GM12878 (cell line): ENCODE data around the gene PLD4. TPM values are rescaled to one million over a fixed set of nuclear protein-coding genes. Genes with fewer than 3 reads are reported as not detected.

Experiments used
- ASH2L ChIP-seq: fragments of 300-600, 200-600 bp; sonication (generic); IDR thresholded peaks from 2 replicates; pipeline ENCODE4 v1.6.1; 2017; ENCODE audit warnings: low read depth, mild to moderate bottlenecking, borderline replicate concordance
- CBX3 ChIP-seq: fragments of 200-600 bp; sonication (generic); IDR thresholded peaks from 2 replicates; pipeline ENCODE4 v1.6.1; 2016; ENCODE audit warnings: low read depth, borderline replicate concordance
- ELK1 ChIP-seq: IDR thresholded peaks from 2 replicates; pipeline ENCODE4 v1.6.1; 2012; ENCODE audit warnings: low read depth, low read length, improper control_type of control experiment
- ESRRA ChIP-seq: IDR thresholded peaks from 2 replicates; pipeline ENCODE4 v1.6.1; 2012; ENCODE audit warnings: mild to moderate bottlenecking, low read length, improper control_type of control experiment
- ETV6 ChIP-seq, 2 experiments: fragments of 450-650 bp in 1 of 2; IDR thresholded peaks in 1 of 2; conservative IDR thresholded peaks in 1 of 2; 2 replicates each; pipeline ENCODE4 v1.6.1; 2014; ENCODE audit warnings: antibody characterized with exemption in 1 of 2, borderline replicate concordance in 1 of 2, low read depth in 1 of 2, mild to moderate bottlenecking in 1 of 2, moderate library complexity in 1 of 2
- IKZF2 ChIP-seq, 2 experiments: fragments of 450-650 bp; IDR thresholded peaks; 2 replicates each; pipeline ENCODE4 v1.6.1; 2017; ENCODE audit warnings: mild to moderate bottlenecking in 2 of 2, moderate library complexity in 2 of 2
- NFIC ChIP-seq: IDR thresholded peaks from 2 replicates; pipeline ENCODE4 v1.6.1; 2012; ENCODE audit warnings: low read depth, mild to moderate bottlenecking, inconsistent platforms, low read length, moderate library complexity
- PAX5 ChIP-seq: IDR thresholded peaks from 2 replicates; pipeline ENCODE4 v1.6.1; 2011; ENCODE audit warnings: low read depth, low read length, borderline replicate concordance
- POU2F2 ChIP-seq: IDR thresholded peaks from 3 replicates; pipeline ENCODE4 v1.6.1; 2011; ENCODE audit warnings: low read depth, mild to moderate bottlenecking, low read length, borderline replicate concordance
- PRDM15 ChIP-seq: fragments of 450-650 bp; formaldehyde crosslinking; IDR thresholded peaks from 2 replicates; pipeline ENCODE4 v1.4.0; 2020; ENCODE audit warnings: mild to moderate bottlenecking, moderate library complexity
- SPI1 ChIP-seq: IDR thresholded peaks from 2 replicates; pipeline ENCODE4 v1.6.1; 2011; ENCODE audit warnings: low read depth, mild to moderate bottlenecking, low read length, moderate library complexity, borderline replicate concordance; ENCODE audit not compliant: insufficient read depth
- SRF ChIP-seq, 2 experiments: IDR thresholded peaks; 2 replicates each; pipeline ENCODE4 v1.6.1; 2011; ENCODE audit warnings: low read depth in 2 of 2, low read length in 2 of 2, mild to moderate bottlenecking in 1 of 2, moderate library complexity in 1 of 2
- ZBED1 ChIP-seq: IDR thresholded peaks from 2 replicates; pipeline ENCODE4 v1.6.1; 2016; ENCODE audit warnings: borderline replicate concordance
- ZNF207 ChIP-seq: fragments of 450-650 bp; IDR thresholded peaks from 2 replicates; pipeline ENCODE4 v1.6.1; 2014; ENCODE audit warnings: antibody characterized with exemption, mild to moderate bottlenecking, borderline replicate concordance
- ZNF622 ChIP-seq: fragments of 450-650 bp; IDR thresholded peaks from 2 replicates; pipeline ENCODE4 v1.6.1; 2017; ENCODE audit warnings: mild to moderate bottlenecking, inconsistent platforms
- polyA plus RNA-seq, 11 experiments: library from polyadenylated mRNA; depleted of rRNA in 4 of 11; unstranded in 6 of 11; stranded (reverse) in 5 of 11; fragments of >200 nt; fragmentation: Nextera tagmentation in 4 of 11; fragmentation: Illumina TruSeq in 1 of 11; extraction: Ambion mirVana in 4 of 11; extraction: Trizol in 1 of 11; gene quantifications; 1 replicate in 1 of 11; 2 replicates in 10 of 11; pipeline versions ENCODE4 v1.2.1 to v1.2.3, GENCODE V29; 2011 to 2016; ENCODE audit warnings: inconsistent platforms in 2 of 11, missing spikeins in 2 of 11, low read depth in 1 of 11
- total RNA-seq, 4 experiments: library from RNA; depleted of rRNA in 3 of 4; stranded (reverse); fragments of >200 nt in 3 of 4; fragmentation: Illumina TruSeq in 1 of 4; extraction: Trizol in 1 of 4; gene quantifications; 2 replicates each; pipeline versions ENCODE4 v1.2.1 to v1.2.3, GENCODE V29; 2013 to 2021
- TF ChIP-seq, protein P1 (sequence below): fragments of 450-650 bp; IDR thresholded peaks from 2 replicates; pipeline ENCODE4 v1.6.1; 2017; ENCODE audit warnings: mild to moderate bottlenecking, moderate library complexity

PLD4 gene
- total and polyA plus RNA-seq, 10 of the 15 experiments (the other 5 are each of a cell fraction or from before 2014, with no cell fraction given), result 0.20 to 57.7 (median 9.9) TPM

DNA sequence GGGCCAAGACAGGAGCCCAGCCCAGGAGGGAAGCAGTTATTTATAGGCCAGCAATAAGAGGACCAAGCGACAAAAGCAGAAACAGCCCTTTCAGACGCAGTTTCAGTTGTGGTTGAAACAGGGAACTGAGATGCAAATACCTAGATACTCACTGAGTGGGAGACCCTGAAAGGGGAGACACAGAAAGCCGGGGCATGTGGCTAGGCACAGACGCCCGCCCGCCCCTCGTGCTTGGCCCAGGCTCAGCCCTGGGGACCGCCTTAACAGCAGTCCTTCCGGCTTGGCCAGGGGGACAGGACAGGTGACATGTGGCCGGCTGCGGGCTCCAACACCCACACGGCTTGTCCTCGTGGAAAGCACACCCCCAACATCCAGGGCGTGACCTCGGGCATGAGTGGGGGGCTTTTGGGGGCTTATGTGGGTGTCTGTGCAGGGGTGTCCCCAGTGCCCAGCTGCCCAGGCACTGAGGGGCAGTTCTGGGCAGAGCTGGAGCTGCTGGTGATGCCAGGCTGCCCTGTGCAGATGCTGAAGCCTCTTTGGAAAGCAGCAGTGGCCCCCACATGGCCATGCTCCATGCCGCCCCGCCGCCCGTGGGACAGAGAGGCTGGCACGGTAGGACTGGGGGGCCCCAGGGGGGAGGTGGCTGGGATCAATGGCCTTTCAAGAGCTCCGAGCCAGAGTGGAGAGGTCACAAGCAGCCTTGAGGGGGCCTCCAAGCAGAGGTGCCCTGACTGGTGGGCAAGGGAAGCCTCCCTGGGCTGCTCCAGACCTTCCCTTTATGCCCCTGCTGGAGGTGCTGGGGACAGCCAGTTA lies 2.1 kb downstream of the PLD4 start (continued):
- TF ChIP-seq ESRRA (no peak), IKZF2 (IDR thresholded peaks at IDR 0.05) (peak; percentile 85 to 88; a peak in 3 of 4 replicates), ZBED1 (no peak), ZNF207 (peak; percentile 40; the same call in 1 of the 2 replicates), CBX3 (no peak), ELK1 (no peak), SRF (IDR thresholded peaks at IDR 0.05; ENCODE audit: low read depth in 2 of 2, low read length in 2 of 2) (0 out of 4 replicates have a peak, but pooled peaks of 1 of the 2 experiments have one; percentile 28), NFIC (no peak; the same call in 1 of the 2 replicates), ASH2L (no peak), SPI1 (peak; percentile 92), PRDM15 (CRISPR knock-in tag) (no peak), ZNF622 (no peak), ETV6 (conservative IDR thresholded peaks at IDR 0.05 in 1 of 2, IDR thresholded peaks at IDR 0.05 in 1 of 2; ENCODE audit: borderline replicate concordance in 1 of 2, low read depth in 1 of 2) (peak in 1 of 2 experiments; percentile 64; a peak in 1 of 4 replicates), PAX5 (peak; percentile 81), POU2F2 (peak; percentile 99)
- TF ChIP-seq, protein P1, sequence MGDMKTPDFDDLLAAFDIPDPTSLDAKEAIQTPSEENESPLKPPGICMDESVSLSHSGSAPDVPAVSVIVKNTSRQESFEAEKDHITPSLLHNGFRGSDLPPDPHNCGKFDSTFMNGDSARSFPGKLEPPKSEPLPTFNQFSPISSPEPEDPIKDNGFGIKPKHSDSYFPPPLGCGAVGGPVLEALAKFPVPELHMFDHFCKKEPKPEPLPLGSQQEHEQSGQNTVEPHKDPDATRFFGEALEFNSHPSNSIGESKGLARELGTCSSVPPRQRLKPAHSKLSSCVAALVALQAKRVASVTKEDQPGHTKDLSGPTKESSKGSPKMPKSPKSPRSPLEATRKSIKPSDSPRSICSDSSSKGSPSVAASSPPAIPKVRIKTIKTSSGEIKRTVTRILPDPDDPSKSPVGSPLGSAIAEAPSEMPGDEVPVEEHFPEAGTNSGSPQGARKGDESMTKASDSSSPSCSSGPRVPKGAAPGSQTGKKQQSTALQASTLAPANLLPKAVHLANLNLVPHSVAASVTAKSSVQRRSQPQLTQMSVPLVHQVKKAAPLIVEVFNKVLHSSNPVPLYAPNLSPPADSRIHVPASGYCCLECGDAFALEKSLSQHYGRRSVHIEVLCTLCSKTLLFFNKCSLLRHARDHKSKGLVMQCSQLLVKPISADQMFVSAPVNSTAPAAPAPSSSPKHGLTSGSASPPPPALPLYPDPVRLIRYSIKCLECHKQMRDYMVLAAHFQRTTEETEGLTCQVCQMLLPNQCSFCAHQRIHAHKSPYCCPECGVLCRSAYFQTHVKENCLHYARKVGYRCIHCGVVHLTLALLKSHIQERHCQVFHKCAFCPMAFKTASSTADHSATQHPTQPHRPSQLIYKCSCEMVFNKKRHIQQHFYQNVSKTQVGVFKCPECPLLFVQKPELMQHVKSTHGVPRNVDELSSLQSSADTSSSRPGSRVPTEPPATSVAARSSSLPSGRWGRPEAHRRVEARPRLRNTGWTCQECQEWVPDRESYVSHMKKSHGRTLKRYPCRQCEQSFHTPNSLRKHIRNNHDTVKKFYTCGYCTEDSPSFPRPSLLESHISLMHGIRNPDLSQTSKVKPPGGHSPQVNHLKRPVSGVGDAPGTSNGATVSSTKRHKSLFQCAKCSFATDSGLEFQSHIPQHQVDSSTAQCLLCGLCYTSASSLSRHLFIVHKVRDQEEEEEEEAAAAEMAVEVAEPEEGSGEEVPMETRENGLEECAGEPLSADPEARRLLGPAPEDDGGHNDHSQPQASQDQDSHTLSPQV, result no peak
